Loucy (cell line): ENCODE results near the gene SYF2.

Experiments used
- H2AFZ ChIP-seq: fragments of 200-600 bp; sonication (generic); 2 replicates; pipeline ENCODE4 v1.6.0; 2016; ENCODE audit warnings: antibody characterized with exemption, mild to moderate bottlenecking, low read length, moderate library complexity
- H3F3A ChIP-seq: fragments of 200-600 bp; 2 replicates; pipeline ENCODE4 v1.6.0; 2016; ENCODE audit warnings: antibody characterized with exemption, low read depth, mild to moderate bottlenecking
- H3K27me3 ChIP-seq: fragments of 200-600 bp; sonication (generic); 2 replicates; pipeline ENCODE4 v1.6.1; 2014; ENCODE audit warnings: low read length, mild to moderate bottlenecking; ENCODE audit not compliant: insufficient read depth, poor library complexity, severe bottlenecking
- H3K36me3 ChIP-seq: fragments of 200-600 bp; sonication (generic); 2 replicates; pipeline ENCODE4 v1.6.1; 2016; ENCODE audit warnings: low read length; ENCODE audit not compliant: insufficient read depth
- H3K4me1 ChIP-seq: fragments of 200-600 bp; sonication (generic); 2 replicates; pipeline ENCODE4 v1.5.1; 2014; ENCODE audit warnings: low read length, mild to moderate bottlenecking; ENCODE audit not compliant: insufficient read depth, poor library complexity, severe bottlenecking
- H3K4me2 ChIP-seq: fragments of 200-600 bp; sonication (generic); 2 replicates; pipeline ENCODE4 v1.6.0; 2014; ENCODE audit warnings: antibody characterized with exemption, low read length, low read depth, mild to moderate bottlenecking; ENCODE audit not compliant: poor library complexity, severe bottlenecking
- H3K4me3 ChIP-seq: fragments of 200-600 bp; sonication (generic); 2 replicates; pipeline ENCODE4 v1.5.1; 2014; ENCODE audit warnings: low read length, mild to moderate bottlenecking, mixed read lengths; ENCODE audit not compliant: poor library complexity, severe bottlenecking
- H3K79me2 ChIP-seq: fragments of 200-600 bp; sonication (generic); 2 replicates; pipeline ENCODE4 v1.6.1; 2014; ENCODE audit warnings: low read length; ENCODE audit not compliant: insufficient read depth
- H3K9ac ChIP-seq: fragments of 200-600 bp; sonication (generic); 2 replicates; pipeline ENCODE4 v1.6.0; 2014; ENCODE audit warnings: mild to moderate bottlenecking, low read depth, low read length, moderate library complexity; ENCODE audit not compliant: poor library complexity, severe bottlenecking
- H3K9me2 ChIP-seq: fragments of 200-600 bp; sonication (generic); replicated peaks from 2 replicates; pipeline ENCODE4 v1.6.1; 2016; ENCODE audit warnings: low read depth, low read length, mixed read lengths
- H3K9me3 ChIP-seq: fragments of 200-600 bp; sonication (generic); 2 replicates; pipeline ENCODE4 v1.6.1; 2014; ENCODE audit warnings: mild to moderate bottlenecking, antibody characterized with exemption, low read length, low read depth; ENCODE audit not compliant: insufficient read depth
- H4K20me1 ChIP-seq: fragments of 200-600 bp; sonication (generic); 2 replicates; pipeline ENCODE4 v1.6.0; 2014; ENCODE audit warnings: antibody characterized with exemption, low read length, mild to moderate bottlenecking; ENCODE audit not compliant: insufficient read depth, poor library complexity, severe bottlenecking
- EZH2phosphoT487 ChIP-seq: fragments of 200-600 bp; IDR thresholded peaks from 2 replicates; pipeline ENCODE4 v1.6.1; 2018; ENCODE audit warnings: antibody characterized with exemption, mild to moderate bottlenecking, moderate library complexity, borderline replicate concordance
- TF ChIP-seq, protein P1 (sequence below): fragments of 200-600 bp; sonication (generic); conservative IDR thresholded peaks from 2 replicates; pipeline ENCODE4 v1.5.1; 2014; ENCODE audit warnings: mild to moderate bottlenecking, antibody characterized with exemption, low read length

The SYF2 gene

DNA sequence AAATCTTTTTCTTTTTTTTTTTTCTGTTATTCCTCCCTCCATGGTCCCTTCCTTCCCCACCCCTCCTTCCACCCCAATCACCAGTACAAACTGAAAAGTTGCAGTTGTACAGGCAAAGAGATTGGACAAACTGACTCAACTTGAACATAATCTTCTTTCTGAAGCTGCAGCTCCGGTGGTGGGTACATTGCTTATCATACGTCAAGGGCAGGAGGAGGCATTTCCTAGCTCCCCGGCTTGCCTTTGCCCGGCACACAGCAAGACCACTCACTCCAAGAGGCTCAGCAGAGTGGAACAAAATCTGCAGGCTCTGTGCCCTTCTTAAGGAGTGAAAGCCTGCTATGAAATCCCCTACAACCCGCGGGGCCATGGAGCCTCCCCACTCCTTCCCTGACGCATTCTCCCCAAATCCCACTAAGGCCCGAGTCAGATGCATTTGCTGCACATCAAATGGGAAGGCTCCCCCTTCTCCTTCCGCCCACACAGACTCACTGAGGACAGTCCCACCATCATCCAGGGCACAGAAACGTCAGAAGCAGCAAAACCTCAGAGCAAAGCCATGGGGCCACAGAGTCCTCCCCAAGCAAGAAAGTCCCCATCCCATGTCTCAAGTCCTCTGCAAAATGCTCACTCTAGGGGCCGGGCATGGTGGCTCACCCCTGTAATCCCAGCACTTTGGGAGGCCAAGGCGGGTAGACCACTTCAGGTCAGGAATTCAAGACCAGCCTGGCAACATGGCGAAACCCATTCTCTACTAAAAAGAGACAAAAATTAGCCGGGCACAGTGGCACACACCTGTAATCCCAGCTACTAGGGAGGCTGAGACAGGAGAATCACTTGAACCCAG is 45.9 kb downstream of the SYF2 start:
- TF ChIP-seq EZH2phosphoT487 = no peak
- TF ChIP-seq, protein P1, sequence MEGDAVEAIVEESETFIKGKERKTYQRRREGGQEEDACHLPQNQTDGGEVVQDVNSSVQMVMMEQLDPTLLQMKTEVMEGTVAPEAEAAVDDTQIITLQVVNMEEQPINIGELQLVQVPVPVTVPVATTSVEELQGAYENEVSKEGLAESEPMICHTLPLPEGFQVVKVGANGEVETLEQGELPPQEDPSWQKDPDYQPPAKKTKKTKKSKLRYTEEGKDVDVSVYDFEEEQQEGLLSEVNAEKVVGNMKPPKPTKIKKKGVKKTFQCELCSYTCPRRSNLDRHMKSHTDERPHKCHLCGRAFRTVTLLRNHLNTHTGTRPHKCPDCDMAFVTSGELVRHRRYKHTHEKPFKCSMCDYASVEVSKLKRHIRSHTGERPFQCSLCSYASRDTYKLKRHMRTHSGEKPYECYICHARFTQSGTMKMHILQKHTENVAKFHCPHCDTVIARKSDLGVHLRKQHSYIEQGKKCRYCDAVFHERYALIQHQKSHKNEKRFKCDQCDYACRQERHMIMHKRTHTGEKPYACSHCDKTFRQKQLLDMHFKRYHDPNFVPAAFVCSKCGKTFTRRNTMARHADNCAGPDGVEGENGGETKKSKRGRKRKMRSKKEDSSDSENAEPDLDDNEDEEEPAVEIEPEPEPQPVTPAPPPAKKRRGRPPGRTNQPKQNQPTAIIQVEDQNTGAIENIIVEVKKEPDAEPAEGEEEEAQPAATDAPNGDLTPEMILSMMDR = no peak
- Histone ChIP-seq H3K9me3 (no peaks in the 10 kb centered on the region), H3K4me1 (no peaks in the 10 kb centered on the region), H4K20me1 (no peaks in the 10 kb centered on the region), H3K9ac (no peak overlapping the region), H3K9me2 (no peaks in the 10 kb centered on the region), H3K36me3 (no peaks in the 10 kb centered on the region), H3F3A (no peaks in the 10 kb centered on the region), H3K4me2 (no peak overlapping the region), H3K27me3 (no peaks in the 10 kb centered on the region), H3K79me2 (no peaks in the 10 kb centered on the region), H2AFZ (no peak overlapping the region), H3K4me3 (no peak overlapping the region)

DNA sequence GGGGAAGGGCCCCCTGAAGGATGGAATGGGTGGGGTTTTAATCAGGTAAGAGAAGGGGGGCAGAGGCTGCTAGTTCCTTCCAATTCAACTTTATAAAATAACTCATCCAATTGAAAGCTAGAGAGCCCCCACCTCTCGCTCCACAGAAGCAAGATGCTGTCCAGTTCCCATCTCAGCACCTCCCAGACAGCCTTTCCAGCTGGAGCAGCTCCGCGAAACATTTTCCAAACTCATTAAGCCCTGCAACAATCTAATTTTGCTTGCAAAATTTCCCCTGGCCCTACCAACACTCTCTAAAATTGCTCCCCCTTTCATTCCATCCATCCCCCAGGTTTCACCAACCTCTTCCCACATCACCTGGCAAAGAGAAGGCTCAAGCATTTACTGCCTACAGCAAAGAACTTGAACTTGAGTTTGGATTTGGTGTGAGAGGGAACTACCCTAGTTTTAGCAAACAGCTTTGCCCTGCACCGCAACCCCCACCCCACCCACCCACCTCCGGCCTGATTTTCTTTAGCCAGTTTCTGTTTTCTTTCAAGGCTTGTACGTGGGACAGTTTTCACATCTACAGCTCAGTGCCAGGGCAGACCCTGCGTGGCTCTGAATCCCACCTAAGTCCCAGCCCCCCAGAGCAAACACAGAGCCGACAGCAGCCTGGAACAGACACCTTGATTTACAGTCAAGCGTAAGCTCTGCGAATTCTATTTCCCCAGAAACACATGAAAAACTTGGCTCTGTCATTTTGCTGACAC is 46.7 kb downstream of the SYF2 start:
- H2AFZ ChIP-seq = no peak overlapping the region
- H3F3A ChIP-seq = no peaks in the 10 kb centered on the region
- no peaks in the 10 kb centered on the region for H3K4me1 ChIP-seq
- no peaks in the 10 kb centered on the region for H3K9me2 ChIP-seq
- H4K20me1 ChIP-seq = no peaks in the 10 kb centered on the region
- H3K27me3 ChIP-seq = no peaks in the 10 kb centered on the region
- TF ChIP-seq EZH2phosphoT487 = no peak
- TF ChIP-seq, protein P1 = no peak
- no peaks in the 10 kb centered on the region for H3K36me3 ChIP-seq
- no peaks in the 10 kb centered on the region for H3K79me2 ChIP-seq
- H3K9me3 ChIP-seq = no peaks in the 10 kb centered on the region
- no peak overlapping the region for H3K4me2 ChIP-seq
- no peak overlapping the region for H3K9ac ChIP-seq
- H3K4me3 ChIP-seq = no peak overlapping the region

DNA sequence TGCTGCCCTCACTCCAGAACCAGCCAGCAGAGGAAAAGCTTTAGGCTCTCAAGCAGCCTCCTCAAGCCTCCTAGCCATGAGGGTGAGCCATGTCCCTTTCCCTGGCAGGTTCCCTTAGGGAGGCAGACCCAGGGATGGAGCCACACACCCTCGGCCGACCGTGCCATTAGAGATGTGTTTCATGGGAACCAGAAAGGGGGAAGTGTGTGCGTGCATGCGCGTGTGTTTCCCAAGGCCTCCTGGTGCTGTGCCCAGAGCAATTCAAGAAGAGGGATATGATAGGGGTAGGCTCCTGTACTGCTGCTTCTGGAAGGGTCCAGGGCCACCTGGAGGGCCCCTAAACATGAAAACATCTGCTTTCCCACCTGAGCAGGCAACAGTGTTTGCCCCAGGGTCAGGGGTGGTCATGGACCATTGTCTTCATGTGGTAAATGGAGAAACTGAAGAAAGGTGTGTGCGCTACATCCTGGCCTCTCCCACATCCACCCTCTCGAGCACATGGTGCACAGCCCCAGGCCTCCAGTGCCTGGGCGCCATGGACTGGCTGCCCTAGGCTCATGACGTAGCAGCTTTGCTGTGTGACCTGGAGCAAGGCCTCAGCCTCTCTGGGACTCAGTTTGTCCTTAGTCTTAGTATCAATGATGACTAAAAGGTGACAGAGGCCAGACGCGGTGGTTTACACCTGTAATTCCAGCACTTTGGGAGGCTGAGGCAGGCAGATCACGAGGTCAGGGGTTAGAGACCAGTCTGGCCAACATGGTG is 48.1 kb downstream of the SYF2 start:
- no peaks in the 10 kb centered on the region for H3K9me2 ChIP-seq
- no peak for TF ChIP-seq EZH2phosphoT487
- TF ChIP-seq, protein P1 = no peak
- no peaks in the 10 kb centered on the region for H3K79me2 ChIP-seq
- H3F3A ChIP-seq = no peaks in the 10 kb centered on the region
- H3K9ac ChIP-seq = no peak overlapping the region
- H3K36me3 ChIP-seq = no peaks in the 10 kb centered on the region
- no peaks in the 10 kb centered on the region for H3K27me3 ChIP-seq
- H3K4me3 ChIP-seq = no peak overlapping the region
- H2AFZ ChIP-seq = no peak overlapping the region
- no peaks in the 10 kb centered on the region for H3K9me3 ChIP-seq
- H4K20me1 ChIP-seq = no peaks in the 10 kb centered on the region
- H3K4me2 ChIP-seq = no peak overlapping the region
- H3K4me1 ChIP-seq = no peaks in the 10 kb centered on the region
